Measurements from ENCODE around the gene MAPKAPK2.

DNA sequence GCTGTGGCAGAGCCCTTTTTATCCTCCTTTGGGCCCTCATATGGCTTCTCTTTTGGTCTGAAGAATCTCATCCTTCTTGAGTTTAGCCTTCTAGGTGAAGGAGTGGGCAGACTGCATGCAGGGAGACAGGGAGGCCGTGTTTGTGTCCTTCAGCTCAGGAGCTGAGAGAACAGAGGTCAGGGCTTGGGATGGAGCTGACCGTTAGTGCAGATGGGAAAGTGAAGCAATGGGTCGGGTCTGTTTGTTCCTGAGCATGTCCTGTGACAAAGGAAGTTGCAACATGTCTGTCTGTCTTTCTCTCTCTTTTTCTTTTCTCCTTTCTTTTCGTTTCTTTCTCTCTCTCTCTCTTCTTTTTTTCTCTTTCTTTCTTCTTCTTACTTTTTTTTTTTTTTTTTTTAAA lies 14.9 kb downstream of the MAPKAPK2 start:
- TF ChIP-seq, protein P1, sequence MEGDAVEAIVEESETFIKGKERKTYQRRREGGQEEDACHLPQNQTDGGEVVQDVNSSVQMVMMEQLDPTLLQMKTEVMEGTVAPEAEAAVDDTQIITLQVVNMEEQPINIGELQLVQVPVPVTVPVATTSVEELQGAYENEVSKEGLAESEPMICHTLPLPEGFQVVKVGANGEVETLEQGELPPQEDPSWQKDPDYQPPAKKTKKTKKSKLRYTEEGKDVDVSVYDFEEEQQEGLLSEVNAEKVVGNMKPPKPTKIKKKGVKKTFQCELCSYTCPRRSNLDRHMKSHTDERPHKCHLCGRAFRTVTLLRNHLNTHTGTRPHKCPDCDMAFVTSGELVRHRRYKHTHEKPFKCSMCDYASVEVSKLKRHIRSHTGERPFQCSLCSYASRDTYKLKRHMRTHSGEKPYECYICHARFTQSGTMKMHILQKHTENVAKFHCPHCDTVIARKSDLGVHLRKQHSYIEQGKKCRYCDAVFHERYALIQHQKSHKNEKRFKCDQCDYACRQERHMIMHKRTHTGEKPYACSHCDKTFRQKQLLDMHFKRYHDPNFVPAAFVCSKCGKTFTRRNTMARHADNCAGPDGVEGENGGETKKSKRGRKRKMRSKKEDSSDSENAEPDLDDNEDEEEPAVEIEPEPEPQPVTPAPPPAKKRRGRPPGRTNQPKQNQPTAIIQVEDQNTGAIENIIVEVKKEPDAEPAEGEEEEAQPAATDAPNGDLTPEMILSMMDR (IDR thresholded peaks at IDR 0.05): no peak
- TF ChIP-seq POLR2A (IDR thresholded peaks at IDR 0.05): no peak
